Dedifferentiated amniotic fluid mesenchymal stem cell (primary cell): Measurements from ENCODE around the gene CUEDC1.

Experiments used
- DNase-seq: peaks from one replicate; pipeline ENCODE4 v3.0.0-alpha.2; 2016; ENCODE audit errors: extremely low spot score

CUEDC1 gene

GRCh38 chr17:57955183-57955931, at the start of gene CUEDC1:
Gene CUEDC1, minus strand, starts transcription at chr17:57955412. Its CDS starts 69,848 bp downstream, at chr17:57885564.
- peak; percentile 36 for DNase-seq

- DNase-seq: no peak
Observed at GRCh38 chr17:58004060-58004459, 48.8 kb upstream of the CUEDC1 start.

- DNase-seq: no peak
Observed at GRCh38 chr17:58002973-58003372, 47.8 kb upstream of the CUEDC1 start.

- DNase-seq: no peak
Observed at GRCh38 chr17:58002154-58002948, 47.1 kb upstream of the CUEDC1 start.

GRCh38 chr17:58001461-58002124, 46.4 kb upstream of the CUEDC1 start:
- no peak for DNase-seq

GRCh38 chr17:57999496-58000017, 44.3 kb upstream of the CUEDC1 start:
- DNase-seq: peak; percentile 90

- no peak for DNase-seq
Observed at GRCh38 chr17:57999010-57999495, 43.8 kb upstream of the CUEDC1 start.

- DNase-seq: no peak
Observed at GRCh38 chr17:57997085-57997809, 42.0 kb upstream of the CUEDC1 start.

- DNase-seq: peak; percentile 82
Observed at GRCh38 chr17:57995076-57995956, 40.1 kb upstream of the CUEDC1 start.

GRCh38 chr17:57994436-57994835, 39.2 kb upstream of the CUEDC1 start:
- DNase-seq: no peak

- no peak for DNase-seq
Observed at GRCh38 chr17:57993471-57994365, 38.5 kb upstream of the CUEDC1 start.

GRCh38 chr17:57991537-57991936, 36.3 kb upstream of the CUEDC1 start:
- no peak for DNase-seq

GRCh38 chr17:57990037-57990436, 34.8 kb upstream of the CUEDC1 start:
- DNase-seq: no peak

GRCh38 chr17:57988301-57989250, 33.4 kb upstream of the CUEDC1 start:
- DNase-seq: peak; percentile 35

GRCh38 chr17:57987581-57988300, 32.5 kb upstream of the CUEDC1 start, which contains the start of gene VEZF1:
Gene VEZF1, minus strand, starts transcription at chr17:57988254. Its CDS starts 143 bp downstream, at chr17:57988111.
- peak; percentile 45 for DNase-seq

- DNase-seq: peak; percentile 63
Observed at GRCh38 chr17:57986841-57987580, 31.8 kb upstream of the CUEDC1 start.

GRCh38 chr17:57985675-57985974, 30.4 kb upstream of the CUEDC1 start:
- DNase-seq: peak; percentile 65
